Neuronal stem cell (in vitro differentiated cells): ENCODE data around the gene OSBPL1A.
A peak's percentile ranks its signal among the peaks of the same experiment; 100 is the strongest.

Source experiments
- DNase-seq: peaks from one replicate; pipeline ENCODE4 v3.0.0-alpha.2; 2013; ENCODE audit warnings: low spot score
- H2AFZ ChIP-seq: one replicate; pipeline ENCODE4 v1.6.1; 2013; ENCODE audit warnings: mild to moderate bottlenecking, low read length, inconsistent platforms
- H2AK5ac ChIP-seq: 2 replicates; pipeline ENCODE4 v1.6.1; 2013; ENCODE audit warnings: low read depth, mild to moderate bottlenecking, inconsistent platforms, low read length, moderate library complexity, mixed read lengths
- H2BK120ac ChIP-seq: 2 replicates; pipeline ENCODE4 v1.6.1; 2013; ENCODE audit warnings: low read depth, mild to moderate bottlenecking, inconsistent platforms, low read length, moderate library complexity, mixed read lengths
- H2BK12ac ChIP-seq: one replicate; pipeline ENCODE4 v1.6.1; 2013; ENCODE audit warnings: low read length, inconsistent platforms
- H2BK15ac ChIP-seq: 2 replicates; pipeline ENCODE4 v1.6.1; 2013; ENCODE audit warnings: mild to moderate bottlenecking, low read length, inconsistent platforms, mixed read lengths
- H2BK5ac ChIP-seq: one replicate; pipeline ENCODE4 v1.6.1; 2013; ENCODE audit warnings: inconsistent platforms, mild to moderate bottlenecking, low read length, moderate library complexity
- H3K14ac ChIP-seq: one replicate; pipeline ENCODE4 v1.6.1; 2013; ENCODE audit warnings: low read length, inconsistent platforms
- H3K18ac ChIP-seq: 2 replicates; pipeline ENCODE4 v1.6.1; 2013; ENCODE audit warnings: low read length, inconsistent platforms
- H3K23ac ChIP-seq: 2 replicates; pipeline ENCODE4 v1.6.1; 2013; ENCODE audit warnings: low read depth, mild to moderate bottlenecking, mixed read lengths, low read length, inconsistent platforms; ENCODE audit not compliant: poor library complexity
- H3K27ac ChIP-seq: replicated peaks from 3 replicates; pipeline ENCODE4 v1.5.1; 2013; ENCODE audit warnings: low read length, inconsistent platforms
- H3K27me3 ChIP-seq, 3 experiments: 2 replicates each; pipeline ENCODE4 v1.6.1; 2013; ENCODE audit warnings: low read length in 3 of 3, mild to moderate bottlenecking in 2 of 3, inconsistent platforms in 1 of 3, low read depth in 1 of 3, mixed read lengths in 1 of 3, moderate library complexity in 1 of 3; ENCODE audit not compliant: control insufficient read depth in 3 of 3, insufficient read depth in 3 of 3
- H3K36me3 ChIP-seq, 2 donors: replicated peaks in 1 of 2; 2 replicates each; pipeline ENCODE4 v1.6.1; 2013; ENCODE audit warnings: low read length in 2 of 2; ENCODE audit not compliant: control insufficient read depth in 2 of 2, insufficient read depth in 2 of 2
- H3K4ac ChIP-seq: 2 replicates; pipeline ENCODE4 v1.6.1; 2013; ENCODE audit warnings: inconsistent platforms, mild to moderate bottlenecking, low read length, moderate library complexity
- H3K4me1 ChIP-seq, 2 donors: 1 replicate in 1 of 2; 2 replicates in 1 of 2; pipeline ENCODE4 v1.6.1; 2013; ENCODE audit warnings: low read length in 2 of 2, low read depth in 1 of 2; ENCODE audit not compliant: control insufficient read depth in 2 of 2, insufficient read depth in 1 of 2
- H3K4me2 ChIP-seq: one replicate; pipeline ENCODE4 v1.6.1; 2013; ENCODE audit warnings: mild to moderate bottlenecking, low read length, inconsistent platforms; ENCODE audit not compliant: insufficient read depth, poor library complexity, severe bottlenecking
- H3K4me3 ChIP-seq, 2 donors: 2 replicates each; pipeline ENCODE4 v1.5.1; 2013; ENCODE audit warnings: low read length in 2 of 2, mild to moderate bottlenecking in 2 of 2, inconsistent platforms in 1 of 2, moderate library complexity in 1 of 2
- H3K79me1 ChIP-seq: one replicate; pipeline ENCODE4 v1.6.1; 2013; ENCODE audit warnings: low read depth, mild to moderate bottlenecking, inconsistent platforms, low read length, moderate library complexity
- H3K9ac ChIP-seq: one replicate; pipeline ENCODE4 v1.6.1; 2013; ENCODE audit warnings: mild to moderate bottlenecking, low read depth, low read length, inconsistent platforms; ENCODE audit not compliant: poor library complexity
- H3K9me3 ChIP-seq, 2 donors: replicated peaks in 1 of 2; 2 replicates each; pipeline versions ENCODE3 to v1.6.1; 2013; ENCODE audit warnings: low read length in 2 of 2, mild to moderate bottlenecking in 2 of 2, inconsistent platforms in 1 of 2, low read depth in 1 of 2, mixed read lengths in 1 of 2, moderate library complexity in 1 of 2; ENCODE audit not compliant: control insufficient read depth in 2 of 2, insufficient read depth in 1 of 2
- H4K8ac ChIP-seq: one replicate; pipeline ENCODE4 v1.6.1; 2013; ENCODE audit warnings: low read depth, mild to moderate bottlenecking, inconsistent platforms, low read length, moderate library complexity
- H4K91ac ChIP-seq: one replicate; pipeline ENCODE4 v1.6.1; 2013; ENCODE audit warnings: low read length, low read depth, mild to moderate bottlenecking, inconsistent platforms; ENCODE audit not compliant: poor library complexity
- WGBS, 2 donors: extraction: QIAGEN DNeasy Blood & Tissue Kit; methylation state at CpG; one replicate each; pipeline ENCODE4 v1.1.7; 2013; ENCODE audit warnings: missing lambda C conversion rate in 2 of 2, mixed read lengths in 1 of 2; ENCODE audit not compliant: insufficient read length in 2 of 2, insufficient replicate concordance in 1 of 2; ENCODE audit errors: extremely low coverage in 2 of 2; 5-methylcytosine and 5-hydroxymethylcytosine counted together

The OSBPL1A gene

DNA sequence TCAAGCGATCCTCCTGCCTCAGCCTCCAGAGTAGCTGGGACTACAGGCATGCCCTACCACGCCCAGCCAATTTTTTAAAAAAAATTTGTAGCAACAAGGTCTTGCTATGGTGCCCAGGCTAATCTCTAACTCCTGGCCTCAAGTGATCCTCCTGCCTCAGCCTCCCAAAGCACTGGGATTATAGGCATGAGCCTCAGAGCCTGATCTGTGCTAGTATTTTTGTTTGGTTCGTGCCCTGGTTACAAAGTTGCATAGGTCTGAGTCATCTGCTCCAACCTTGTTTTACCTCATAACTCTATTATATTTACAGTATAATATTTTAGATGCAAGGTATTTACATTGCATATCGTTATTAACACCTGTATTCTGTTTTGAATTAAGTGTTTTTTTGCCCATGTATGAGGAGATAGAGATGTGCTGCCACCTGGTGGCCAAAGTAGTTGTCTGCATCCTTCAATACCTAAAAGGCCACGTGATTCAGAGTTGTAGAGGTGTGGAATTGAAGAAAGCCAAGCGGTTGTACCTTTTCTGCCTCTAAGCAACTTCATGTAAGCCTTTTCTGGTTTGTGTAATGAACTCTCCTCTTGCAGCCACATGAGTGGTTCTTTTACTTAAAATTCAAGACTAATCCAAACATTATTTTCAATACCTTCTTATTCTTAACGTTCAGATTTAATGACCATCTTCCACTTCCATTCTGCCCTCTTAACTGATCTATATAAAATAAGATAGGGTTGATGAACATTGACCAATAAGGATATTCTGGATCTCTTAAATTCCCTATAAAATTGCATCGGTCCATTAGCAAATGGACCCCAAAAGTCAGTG is 278.7 kb downstream of the OSBPL1A start:
- H4K8ac ChIP-seq, result no peak overlapping the region
- no peaks in the 10 kb centered on the region for H3K79me1 ChIP-seq
- H2BK12ac ChIP-seq, result no peak overlapping the region
- H3K23ac ChIP-seq, result no peak overlapping the region
- peaks cover 9 to 25% of the 10 kb centered on the region in 2 donors for H3K36me3 ChIP-seq
- DNase-seq, result peak; percentile 69
- WGBS, 2 donors, result 100% methylated on average over 1 of the region's 8 CpGs
- no peak overlapping the region for H3K4ac ChIP-seq
- no peaks in the 10 kb centered on the region for H3K9me3 ChIP-seq
- H2AFZ ChIP-seq, result no peak overlapping the region
- no peaks in the 10 kb centered on the region for H3K27me3 ChIP-seq
- H2BK15ac ChIP-seq, result no peak overlapping the region
- no peak overlapping the region for H2BK120ac ChIP-seq
- H3K4me2 ChIP-seq, result no peak overlapping the region
- no peak overlapping the region for H3K27ac ChIP-seq
- H3K4me1 ChIP-seq, result no peaks in the 10 kb centered on the region
- no peak overlapping the region for H3K9ac ChIP-seq
- H2AK5ac ChIP-seq, result no peak overlapping the region
- H3K14ac ChIP-seq, result no peak overlapping the region
- H2BK5ac ChIP-seq, result no peak overlapping the region
- H3K18ac ChIP-seq, result no peak overlapping the region
- no peak overlapping the region for H3K4me3 ChIP-seq
- no peak overlapping the region for H4K91ac ChIP-seq

GRCh38 chr18:24115628-24116027 is 282.0 kb downstream of the OSBPL1A start:
- DNase-seq, result no peak
- H2BK120ac ChIP-seq, result no peak overlapping the region
- no peak overlapping the region for H3K9ac ChIP-seq
- no peak overlapping the region for H3K4me3 ChIP-seq
- H3K4me2 ChIP-seq, result no peak overlapping the region
- no peak overlapping the region for H2BK5ac ChIP-seq
- no peaks in the 10 kb centered on the region for H3K27me3 ChIP-seq
- H3K14ac ChIP-seq, result no peak overlapping the region
- H2BK15ac ChIP-seq, result no peak overlapping the region
- no peak overlapping the region for H2BK12ac ChIP-seq
- H3K4me1 ChIP-seq, result no peaks in the 10 kb centered on the region
- WGBS, 2 donors, result no CpG with 5 or more reads among the region's 2 CpGs
- H3K4ac ChIP-seq, result no peak overlapping the region
- H3K36me3 ChIP-seq, result peaks cover 7 to 17% of the 10 kb centered on the region in 2 donors
- no peaks in the 10 kb centered on the region for H3K79me1 ChIP-seq
- no peak overlapping the region for H2AK5ac ChIP-seq
- no peak overlapping the region for H2AFZ ChIP-seq
- no peak overlapping the region for H3K18ac ChIP-seq
- no peak overlapping the region for H4K8ac ChIP-seq
- no peaks in the 10 kb centered on the region for H3K9me3 ChIP-seq
- no peak overlapping the region for H3K23ac ChIP-seq
- H3K27ac ChIP-seq, result no peak overlapping the region
- H4K91ac ChIP-seq, result no peak overlapping the region

DNA sequence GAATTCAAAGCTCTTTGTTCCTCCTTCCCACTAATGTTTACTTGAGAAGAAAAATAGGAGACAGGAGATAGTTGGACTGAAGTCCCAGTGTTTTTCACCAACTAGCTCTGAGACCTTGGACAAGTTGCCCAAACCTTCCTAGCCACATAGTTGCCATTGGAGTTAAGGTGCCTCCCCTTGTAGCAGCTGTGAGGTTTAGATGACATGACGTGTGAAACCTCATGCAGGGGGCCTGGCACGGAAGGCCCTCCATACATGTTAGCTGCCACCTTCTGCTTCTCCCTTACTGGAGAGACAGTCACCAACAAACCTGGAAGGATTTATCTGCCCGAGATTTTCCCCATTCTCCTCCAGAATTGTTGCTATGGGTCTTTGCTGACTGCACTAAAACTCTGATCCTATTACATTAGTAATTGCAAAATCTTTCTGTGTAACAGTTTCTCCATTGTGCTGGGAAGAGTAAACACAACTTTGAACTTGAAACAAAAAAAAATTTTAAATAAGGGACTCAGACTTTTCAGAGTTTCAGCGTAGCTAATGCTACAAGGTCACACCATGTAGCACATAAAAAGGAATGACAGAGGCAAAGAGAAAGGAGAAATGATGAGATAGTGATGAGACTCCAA is 282.6 kb downstream of the OSBPL1A start:
- no peak overlapping the region for H2BK15ac ChIP-seq
- H2BK12ac ChIP-seq, result no peak overlapping the region
- no peak overlapping the region for H3K4ac ChIP-seq
- H3K4me1 ChIP-seq, result no peaks in the 10 kb centered on the region
- no peak overlapping the region for H3K9ac ChIP-seq
- H3K36me3 ChIP-seq, result peaks cover 7 to 15% of the 10 kb centered on the region in 2 donors
- H3K79me1 ChIP-seq, result no peaks in the 10 kb centered on the region
- no peak overlapping the region for H3K14ac ChIP-seq
- H2AK5ac ChIP-seq, result no peak overlapping the region
- H3K23ac ChIP-seq, result no peak overlapping the region
- no peaks in the 10 kb centered on the region for H3K27me3 ChIP-seq
- no peak overlapping the region for H3K18ac ChIP-seq
- H3K27ac ChIP-seq, result no peak overlapping the region
- no peak overlapping the region for H2BK5ac ChIP-seq
- H3K4me3 ChIP-seq, result no peak overlapping the region
- no peaks in the 10 kb centered on the region for H3K9me3 ChIP-seq
- WGBS, 2 donors, result no CpG with 5 or more reads among the region's 4 CpGs
- DNase-seq, result no peak
- no peak overlapping the region for H4K8ac ChIP-seq
- no peak overlapping the region for H4K91ac ChIP-seq
- no peak overlapping the region for H2AFZ ChIP-seq
- no peak overlapping the region for H2BK120ac ChIP-seq
- no peak overlapping the region for H3K4me2 ChIP-seq

DNA sequence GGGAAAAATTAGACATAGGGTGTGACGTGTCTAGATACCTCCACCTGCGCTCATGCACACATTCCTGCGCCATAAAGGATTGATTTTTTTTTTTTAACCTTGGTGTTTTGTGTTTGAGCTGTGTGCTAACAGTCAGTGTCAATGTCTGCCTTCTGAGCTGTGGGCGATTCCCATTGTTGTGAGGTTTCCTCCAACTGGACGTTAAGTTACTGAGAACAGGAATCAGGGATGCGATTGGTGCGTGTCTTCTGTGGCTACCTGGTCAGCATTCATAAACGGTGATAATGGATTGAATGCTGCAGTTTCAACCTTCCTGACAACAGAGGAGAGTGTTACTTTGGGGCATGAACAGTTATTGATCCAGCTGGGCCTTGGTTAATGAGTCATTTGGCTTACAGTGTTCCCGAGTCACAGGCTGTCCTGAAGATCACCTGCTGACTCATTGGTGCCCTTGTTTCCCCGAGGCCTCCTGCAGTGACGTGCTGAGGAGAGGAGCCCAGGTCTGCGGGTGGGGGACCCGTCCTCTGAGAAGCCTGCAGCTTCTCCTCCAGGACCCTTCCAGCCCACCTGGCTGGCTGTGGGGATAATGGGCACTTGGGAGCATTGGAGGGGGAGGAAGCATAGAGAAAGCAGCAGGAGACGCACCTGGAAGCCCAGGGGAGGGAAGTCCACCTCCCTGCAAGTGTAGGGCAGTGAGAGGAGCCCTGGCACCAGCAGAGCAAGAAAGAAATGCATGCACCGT is 284.6 kb downstream of the OSBPL1A start:
- H2AK5ac ChIP-seq, result no peak overlapping the region
- no peak overlapping the region for H3K9ac ChIP-seq
- H2AFZ ChIP-seq, result no peak overlapping the region
- H3K79me1 ChIP-seq, result no peaks in the 10 kb centered on the region
- no peak overlapping the region for H3K23ac ChIP-seq
- H3K9me3 ChIP-seq, result no peaks in the 10 kb centered on the region
- no peak overlapping the region for H2BK15ac ChIP-seq
- H2BK12ac ChIP-seq, result no peak overlapping the region
- H3K18ac ChIP-seq, result no peak overlapping the region
- H2BK5ac ChIP-seq, result no peak overlapping the region
- H4K91ac ChIP-seq, result no peak overlapping the region
- H4K8ac ChIP-seq, result no peak overlapping the region
- H3K14ac ChIP-seq, result no peak overlapping the region
- H2BK120ac ChIP-seq, result no peak overlapping the region
- H3K36me3 ChIP-seq, result peaks cover 6 to 11% of the 10 kb centered on the region in 2 donors
- no peak overlapping the region for H3K27ac ChIP-seq
- no peak for DNase-seq
- H3K4me1 ChIP-seq, result no peaks in the 10 kb centered on the region
- no peak overlapping the region for H3K4me2 ChIP-seq
- H3K4me3 ChIP-seq, result no peak overlapping the region
- WGBS, 2 donors, result no CpG with 5 or more reads among the region's 15 CpGs
- no peak overlapping the region for H3K4ac ChIP-seq
- H3K27me3 ChIP-seq, result no peaks in the 10 kb centered on the region
